Muscle of leg (tissue), 11 donors: ENCODE measurements around the gene PRRX1. TPM values are rescaled to one million over a fixed set of nuclear protein-coding genes. Genes with fewer than 3 reads are reported as not detected.
A peak's percentile ranks its signal among the peaks of the same experiment; 100 is the strongest.

ENCODE experiments used
- DNase-seq: peaks from one replicate; pipeline ENCODE4 v3.0.0; 2013
- H3K27ac ChIP-seq: one replicate; pipeline ENCODE4 v1.5.1; 2013; ENCODE audit warnings: mild to moderate bottlenecking, low read length, control low read depth
- H3K27me3 ChIP-seq: one replicate; pipeline ENCODE4 v1.6.1; 2013; ENCODE audit warnings: low read length; ENCODE audit not compliant: control insufficient read depth, insufficient read depth
- H3K36me3 ChIP-seq: one replicate; pipeline ENCODE4 v1.6.1; 2013; ENCODE audit warnings: low read length; ENCODE audit not compliant: control insufficient read depth, insufficient read depth
- H3K4me1 ChIP-seq: one replicate; pipeline ENCODE4 v1.6.1; 2013; ENCODE audit warnings: low read length; ENCODE audit not compliant: control insufficient read depth, insufficient read depth
- H3K4me3 ChIP-seq: one replicate; pipeline ENCODE4 v1.5.1; 2013; ENCODE audit warnings: low read length, control low read depth
- H3K9me3 ChIP-seq: replicated peaks from 2 replicates; pipeline ENCODE4 v1.6.1; 2013; ENCODE audit warnings: low read depth, low read length; ENCODE audit not compliant: control insufficient read depth
- WGBS: methylation state at CpG from one replicate; pipeline ENCODE4 v1.1.5; 2013; ENCODE audit warnings: missing lambda C conversion rate; ENCODE audit not compliant: insufficient coverage; 5-methylcytosine and 5-hydroxymethylcytosine counted together
- polyA plus RNA-seq, 8 donors: library from polyadenylated mRNA; unstranded; fragments of 120-200 nt; gene quantifications; one replicate each; pipeline versions ENCODE4 v1.2.1 to v1.2.3, GENCODE V29; 2013; ENCODE audit warnings: inconsistent platforms in 1 of 8, low replicate concordance in 1 of 8; ENCODE audit not compliant: insufficient read length in 8 of 8, insufficient read depth in 1 of 8
- total RNA-seq: library from RNA; stranded (reverse); fragments of 120-200 nt; gene quantifications from one replicate; pipeline ENCODE4 v1.2.4, GENCODE V29; 2013

Gene PRRX1
- total and polyA plus RNA-seq, 9 donors, result 102 to 222 (median 167) TPM

DNA sequence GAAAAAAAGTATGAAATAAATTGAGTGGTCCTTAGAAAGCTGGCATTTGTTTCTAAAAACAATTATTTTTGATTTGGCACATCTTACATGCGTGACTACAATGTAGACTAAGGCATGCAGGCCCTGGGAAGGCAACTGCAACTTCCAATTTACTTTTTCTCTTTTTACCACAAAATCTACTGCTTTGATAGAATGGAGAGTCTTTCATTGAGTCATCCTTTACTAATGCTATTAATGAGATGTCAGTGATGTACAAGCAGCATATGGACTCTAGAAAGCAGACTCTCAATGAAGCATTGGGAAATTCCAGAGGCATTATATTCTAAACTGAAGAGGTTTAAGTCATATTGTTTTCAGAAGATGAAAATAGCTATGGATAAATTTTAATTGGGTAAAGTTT, 29.6 kb upstream of the PRRX1 start:
- Histone ChIP-seq H3K4me3 (no peak overlapping the region), H3K27me3 (no peaks in the 10 kb centered on the region), H3K36me3 (no peaks in the 10 kb centered on the region), H3K27ac (no peak overlapping the region), H3K4me1 (no peaks in the 10 kb centered on the region), H3K9me3 (no peaks in the 10 kb centered on the region)
- WGBS, result no CpG with 5 or more reads among the region's 1 CpG
- no peak for DNase-seq

DNA sequence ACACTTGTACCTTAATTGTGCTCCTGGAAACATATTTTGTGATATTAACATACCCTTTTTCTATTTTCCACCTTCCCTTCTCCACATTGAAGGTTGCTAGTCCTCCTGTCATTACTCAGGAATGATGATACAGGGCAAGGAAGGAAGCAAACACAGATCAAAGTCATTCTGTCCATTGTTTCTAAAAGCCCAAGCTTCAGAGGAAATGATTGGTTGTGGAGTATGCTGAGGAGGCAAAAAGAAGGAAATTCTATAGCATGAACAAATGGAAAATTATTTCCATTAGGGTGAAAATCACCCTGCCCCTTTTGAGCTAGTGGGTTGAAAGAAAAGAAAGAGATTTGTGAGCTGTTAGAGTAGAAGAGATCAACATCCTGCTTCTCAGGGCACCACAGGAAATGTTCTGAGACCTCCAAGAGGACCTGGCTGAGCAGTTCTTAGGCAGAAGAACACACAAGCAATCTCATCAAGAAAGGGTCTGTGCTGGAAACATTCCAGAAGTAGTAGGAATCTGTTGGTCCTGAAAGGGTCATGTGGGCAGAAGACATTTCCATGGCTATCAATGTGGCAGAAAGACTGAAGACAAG, 29.0 kb upstream of the PRRX1 start:
- no peaks in the 10 kb centered on the region for H3K27me3 ChIP-seq
- H3K27ac ChIP-seq, result no peak overlapping the region
- no peaks in the 10 kb centered on the region for H3K9me3 ChIP-seq
- DNase-seq, result no peak
- H3K4me3 ChIP-seq, result no peak overlapping the region
- no peaks in the 10 kb centered on the region for H3K36me3 ChIP-seq
- H3K4me1 ChIP-seq, result no peaks in the 10 kb centered on the region

DNA sequence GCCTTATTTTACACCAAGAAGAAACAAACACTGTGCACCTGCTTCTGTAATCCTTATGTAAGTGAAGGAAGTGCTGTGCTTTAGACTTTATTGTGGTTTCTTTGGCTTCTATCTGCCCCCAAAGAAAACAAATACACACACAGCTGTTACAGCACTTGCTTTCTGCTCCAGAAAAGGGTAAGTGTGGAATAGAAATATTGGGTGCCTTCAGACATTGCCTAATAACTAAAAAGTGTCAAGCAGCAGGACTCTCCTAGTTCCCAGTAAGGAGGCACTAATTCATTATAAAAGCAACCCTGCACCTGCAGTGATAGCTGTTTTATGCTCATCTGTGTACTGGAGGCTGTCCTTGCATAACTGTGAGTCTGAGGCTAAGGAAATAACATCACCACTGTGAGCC, 23.4 kb upstream of the PRRX1 start:
- no peaks in the 10 kb centered on the region for H3K27me3 ChIP-seq
- DNase-seq, result peak; percentile 47

DNA sequence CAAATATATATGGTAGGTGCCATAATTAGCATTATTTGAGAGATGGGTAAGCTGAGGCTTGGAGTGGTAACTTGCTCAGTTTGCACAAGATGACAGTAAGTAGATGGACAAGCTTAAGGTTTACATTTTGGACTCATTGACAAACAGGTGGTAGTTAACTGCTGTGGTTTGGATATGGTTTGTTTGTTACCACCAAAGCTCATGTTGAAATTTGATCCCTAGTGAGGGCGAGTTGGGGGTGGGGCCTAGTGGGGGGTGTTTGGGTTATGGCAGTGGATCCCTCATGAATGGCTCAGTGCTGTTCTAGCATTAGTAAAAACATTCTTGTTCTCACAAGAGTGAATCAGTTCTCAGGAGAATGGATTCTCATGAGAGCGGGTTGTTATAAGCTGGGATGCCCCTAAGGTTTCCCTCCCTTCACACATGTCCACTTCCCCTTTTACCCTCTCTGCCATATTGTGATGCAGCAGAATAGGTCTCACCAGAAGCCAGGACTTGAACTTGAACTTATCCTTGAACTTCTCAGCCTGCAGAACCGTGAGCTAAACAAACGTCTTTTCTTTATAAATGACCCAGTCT, 6.6 kb upstream of the PRRX1 start:
- H3K9me3 ChIP-seq, result no peaks in the 10 kb centered on the region
- no peaks in the 10 kb centered on the region for H3K36me3 ChIP-seq
- no peak for DNase-seq
- H3K27ac ChIP-seq, result no peak overlapping the region
- no peak overlapping the region for H3K4me3 ChIP-seq
- 76% methylated on average over 3 of the region's 4 CpGs for WGBS
- peaks cover 17% of the 10 kb centered on the region for H3K4me1 ChIP-seq
- peaks cover 27% of the 10 kb centered on the region for H3K27me3 ChIP-seq

More for the DNA sequence above, 23.4 kb upstream of the PRRX1 start:
- H3K36me3 ChIP-seq, result no peaks in the 10 kb centered on the region
- H3K4me1 ChIP-seq, result no peaks in the 10 kb centered on the region
- H3K27ac ChIP-seq, result no peak overlapping the region
- no peaks in the 10 kb centered on the region for H3K9me3 ChIP-seq
- no peak overlapping the region for H3K4me3 ChIP-seq

DNA sequence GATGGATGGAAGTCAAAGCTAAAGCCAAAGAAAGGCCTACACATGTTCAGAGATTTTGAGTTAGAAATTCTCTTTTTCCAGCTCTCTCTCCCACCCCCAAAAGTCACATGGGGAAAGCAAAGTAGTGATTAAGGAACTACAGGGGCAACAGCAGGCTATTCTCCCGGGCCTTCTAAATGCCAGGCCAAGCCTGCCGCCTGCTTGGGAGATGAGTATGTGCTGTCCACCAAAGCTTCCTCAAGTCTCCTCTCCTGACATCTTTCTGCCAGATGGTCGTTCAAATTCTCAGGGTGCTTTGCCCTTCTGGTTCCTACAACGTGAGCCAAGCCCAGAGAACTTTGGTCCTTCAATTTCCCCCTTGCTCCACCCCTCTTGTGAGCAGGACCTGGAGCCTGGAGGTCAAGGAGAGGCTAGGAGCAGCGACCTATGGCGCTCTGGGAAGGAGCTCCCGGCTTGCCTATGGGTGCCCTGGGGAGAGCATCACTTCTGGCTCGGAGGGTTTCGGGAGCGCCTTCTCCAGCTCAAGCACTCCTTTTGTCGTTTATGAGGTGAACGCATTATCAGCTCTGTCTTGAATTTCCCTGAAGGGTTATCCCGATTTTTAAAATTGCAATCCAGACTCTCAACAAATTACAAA, 4.4 kb upstream of the PRRX1 start:
- Histone ChIP-seq H3K9me3 (no peaks in the 10 kb centered on the region), H3K4me3 (no peak overlapping the region), H3K27me3 (peaks cover 45% of the 10 kb centered on the region), H3K4me1 (peaks cover 25% of the 10 kb centered on the region), H3K27ac (no peak overlapping the region), H3K36me3 (no peaks in the 10 kb centered on the region)
- DNase-seq, result no peak
- 79% methylated on average over 9 of the region's 13 CpGs for WGBS

DNA sequence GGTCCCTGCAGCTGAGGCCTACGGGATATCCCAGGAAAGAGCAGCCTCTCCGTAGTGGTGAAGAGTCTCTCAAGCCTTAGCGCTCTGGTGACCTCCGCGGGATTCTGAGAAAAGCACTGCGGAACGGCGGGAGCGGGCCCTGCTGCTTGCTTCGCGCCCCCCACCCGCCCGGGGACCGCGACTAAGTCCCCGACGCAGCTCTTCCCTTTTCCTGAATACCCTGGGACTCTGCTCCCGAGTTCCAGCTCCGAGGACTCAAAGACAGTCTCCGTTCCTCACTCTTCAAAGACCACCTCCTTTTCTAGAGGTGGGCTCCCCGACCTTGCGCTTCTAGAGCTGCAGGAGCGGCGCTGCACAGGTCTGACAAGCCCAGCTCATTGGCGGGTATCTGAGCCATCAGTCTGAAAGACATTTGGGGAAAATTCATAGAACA, 3.6 kb upstream of the PRRX1 start:
- Histone ChIP-seq H3K27ac (no peak overlapping the region), H3K36me3 (no peaks in the 10 kb centered on the region), H3K4me1 (peaks cover 25% of the 10 kb centered on the region), H3K9me3 (no peaks in the 10 kb centered on the region), H3K4me3 (no peak overlapping the region), H3K27me3 (peaks cover 53% of the 10 kb centered on the region)
- 48% methylated on average over 19 of the region's 25 CpGs for WGBS
- DNase-seq, result peak; percentile 32

DNA sequence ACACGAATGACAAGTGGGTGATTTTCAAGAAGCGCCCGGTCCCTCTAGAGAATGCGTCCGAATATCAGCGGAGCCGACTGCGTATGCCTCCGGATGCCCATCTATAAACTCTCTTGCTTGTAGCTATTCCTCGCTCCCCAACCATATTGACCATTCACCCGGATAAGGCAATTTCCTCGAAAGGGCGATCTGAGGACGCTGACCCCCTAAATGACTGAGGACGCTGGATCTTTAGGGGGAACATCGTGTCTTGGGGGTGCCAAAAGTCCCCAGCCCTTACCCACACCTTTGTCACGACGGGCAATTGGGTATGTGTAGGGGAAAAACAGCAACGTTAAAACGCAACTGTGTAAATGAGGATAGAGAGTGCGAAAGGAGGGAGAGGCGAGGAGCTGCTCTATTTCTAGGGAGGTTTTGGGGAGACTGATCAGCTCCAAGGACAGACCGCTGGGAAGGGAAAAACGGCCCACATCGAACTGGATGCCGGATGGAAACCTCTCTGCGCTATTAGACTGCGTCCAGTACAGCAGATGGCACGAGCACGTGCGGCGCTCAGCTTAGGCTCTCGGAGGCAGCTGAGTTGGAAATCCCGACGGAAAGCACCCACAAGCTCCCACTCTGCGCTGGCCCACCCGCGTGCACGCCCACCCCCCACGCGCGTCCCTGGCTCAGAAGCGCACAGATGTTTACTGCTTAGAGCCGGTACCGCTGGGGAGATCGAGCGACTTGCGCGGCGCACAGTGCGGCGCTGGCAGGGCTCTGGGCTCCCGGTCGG, 2.9 kb upstream of the PRRX1 start:
- peak; percentile 70 for DNase-seq
- H3K4me1 ChIP-seq, result peaks cover 30% of the 10 kb centered on the region
- H3K36me3 ChIP-seq, result no peaks in the 10 kb centered on the region
- peak overlapping the region; percentile 67 for H3K4me3 ChIP-seq
- peak overlapping the region; percentile 23 for H3K27ac ChIP-seq
- peaks cover 60% of the 10 kb centered on the region for H3K27me3 ChIP-seq
- 22% methylated on average over 27 of the region's 54 CpGs for WGBS
- no peaks in the 10 kb centered on the region for H3K9me3 ChIP-seq

DNA sequence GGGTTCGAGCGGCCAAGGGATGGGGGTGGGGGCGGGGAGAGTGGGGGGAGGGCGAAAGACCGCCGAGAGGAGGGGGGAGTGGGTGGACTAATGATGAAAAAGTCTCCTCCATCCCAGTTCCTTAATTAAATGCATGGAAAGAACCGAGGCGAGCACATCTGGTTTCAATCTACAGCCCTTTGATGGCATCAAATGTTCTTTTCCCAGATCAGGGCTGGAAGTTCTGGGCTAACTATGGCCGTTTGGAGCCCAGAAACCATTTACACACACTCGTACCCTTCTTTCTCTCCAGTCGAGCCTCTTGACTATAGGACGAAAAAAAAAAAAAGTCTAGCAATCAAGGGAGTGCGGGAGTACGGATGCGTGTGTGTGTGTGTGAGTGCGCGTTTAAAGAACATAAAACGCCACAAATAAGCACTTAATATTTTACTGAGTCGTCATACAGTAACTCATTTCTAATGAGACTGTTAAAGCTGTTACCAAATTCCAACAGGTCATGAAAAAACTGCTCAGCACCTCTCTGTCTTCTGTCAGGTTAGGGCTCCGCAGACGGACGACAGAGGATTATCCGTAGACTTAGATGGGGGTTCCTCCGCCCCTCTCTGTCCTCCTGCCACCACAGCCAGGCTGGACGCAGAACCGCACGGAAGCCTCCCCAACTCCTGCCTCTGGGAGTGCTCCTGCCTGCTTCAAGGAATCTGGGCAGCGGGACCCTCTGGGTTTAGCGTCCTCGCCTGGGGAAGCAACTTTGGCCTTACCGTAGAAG, 2.1 kb upstream of the PRRX1 start:
- peak; percentile 86 for DNase-seq
- Histone ChIP-seq H3K27me3 (peaks cover 68% of the 10 kb centered on the region), H3K9me3 (no peaks in the 10 kb centered on the region), H3K4me1 (peaks cover 37% of the 10 kb centered on the region), H3K4me3 (peak overlapping the region; percentile 67), H3K36me3 (peaks cover 6% of the 10 kb centered on the region), H3K27ac (peak overlapping the region; percentile 96)
- WGBS, result 0% methylated on average over 1 of the region's 31 CpGs

DNA sequence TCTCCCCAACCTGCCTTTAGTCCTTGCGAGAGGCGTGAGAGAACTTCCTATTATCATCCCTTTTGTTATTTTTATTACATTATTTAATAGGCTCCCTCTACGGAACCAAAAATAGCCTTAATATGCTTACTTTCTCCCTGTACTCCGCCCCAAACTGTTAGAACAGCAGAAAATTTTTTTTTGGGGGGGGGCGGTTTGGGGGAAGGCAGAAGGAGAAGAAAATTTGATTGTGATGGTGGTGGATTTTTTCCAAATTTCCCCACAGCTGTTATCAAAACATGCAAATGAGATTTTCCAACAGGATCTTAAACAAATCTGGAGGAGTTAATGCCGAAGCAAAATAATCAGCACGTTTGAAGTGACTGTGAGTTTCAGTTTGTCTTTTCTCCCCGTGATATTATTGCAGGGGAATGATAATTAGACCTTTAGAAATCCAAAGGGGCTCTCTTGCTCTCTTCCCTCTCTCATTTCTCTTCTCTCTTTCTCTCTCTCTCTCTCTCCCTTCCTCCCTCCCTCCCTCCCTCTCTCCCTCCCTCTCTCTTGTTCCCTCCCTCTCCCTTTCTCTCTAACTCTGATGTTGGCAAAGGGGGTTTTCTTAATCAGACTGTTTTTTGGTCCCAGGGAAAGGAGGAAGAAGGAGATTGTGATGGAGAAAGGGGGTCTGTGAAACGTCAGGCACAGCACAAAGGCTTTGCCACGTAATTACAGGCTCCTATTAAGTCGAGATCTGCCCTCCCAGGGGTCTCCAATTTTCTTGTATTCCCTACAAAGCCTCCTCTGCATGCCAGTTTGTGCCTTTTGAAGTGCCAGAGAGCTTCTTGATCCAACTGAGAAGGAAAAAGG, 1.1 kb upstream of the PRRX1 start:
- DNase-seq, result peak; percentile 90
- WGBS, result no CpG with 5 or more reads among the region's 11 CpGs
- peaks cover 45% of the 10 kb centered on the region for H3K4me1 ChIP-seq
- H3K27me3 ChIP-seq, result peaks cover 74% of the 10 kb centered on the region
- peak overlapping the region; percentile 67 for H3K4me3 ChIP-seq
- H3K27ac ChIP-seq, result peak overlapping the region; percentile 96
- peaks cover 8% of the 10 kb centered on the region for H3K36me3 ChIP-seq
- no peaks in the 10 kb centered on the region for H3K9me3 ChIP-seq
